ENCODE data around the gene KIAA0586. TPM values are rescaled to one million over a fixed set of nuclear protein-coding genes. Genes with fewer than 3 reads are reported as not detected.

The KIAA0586 gene
- polyA plus RNA-seq, 2 of the 4 experiments (the other 2 are of a cell fraction): 10.6 to 22.2 TPM

DNA sequence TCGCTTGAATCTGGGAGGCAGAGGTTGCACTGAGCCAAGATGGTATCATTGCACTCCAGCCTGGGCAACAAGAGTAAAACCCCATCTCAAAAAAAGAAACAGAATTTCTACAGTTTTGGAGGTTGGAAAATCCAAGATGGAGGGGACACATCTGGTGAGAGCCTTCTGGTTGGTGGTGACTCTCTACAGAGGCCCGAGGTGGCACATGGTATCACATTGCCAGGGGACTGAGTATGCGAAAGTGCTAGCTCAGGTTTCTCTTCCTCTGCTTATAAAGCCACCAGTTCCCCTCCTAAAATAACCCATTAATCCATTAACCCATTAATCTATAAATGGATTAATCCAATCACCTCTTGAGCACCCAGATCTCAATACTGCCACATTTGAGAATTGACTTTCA, 139.5 kb downstream of the KIAA0586 start:
- H3K4me1 ChIP-seq: no peaks in the 10 kb centered on the region
- no peak for DNase-seq (ENCODE audit: low read depth in 1 of 2, low spot score in 1 of 2)
- H3K4me3 ChIP-seq: no peak overlapping the region
- no peaks in the 10 kb centered on the region for H3K9me3 ChIP-seq
- no peak overlapping the region for H3K27ac ChIP-seq
- ChIA-PET POLR2A (no interaction called here), CTCF (no interaction called here)
- TF ChIP-seq GATA3 (IDR thresholded peaks at IDR 0.05; ENCODE audit: borderline replicate concordance) (no peak), CHD2 (IDR thresholded peaks at IDR 0.05; ENCODE audit: low read length, partially characterized antibody) (no peak)
- TF ChIP-seq, protein P1, sequence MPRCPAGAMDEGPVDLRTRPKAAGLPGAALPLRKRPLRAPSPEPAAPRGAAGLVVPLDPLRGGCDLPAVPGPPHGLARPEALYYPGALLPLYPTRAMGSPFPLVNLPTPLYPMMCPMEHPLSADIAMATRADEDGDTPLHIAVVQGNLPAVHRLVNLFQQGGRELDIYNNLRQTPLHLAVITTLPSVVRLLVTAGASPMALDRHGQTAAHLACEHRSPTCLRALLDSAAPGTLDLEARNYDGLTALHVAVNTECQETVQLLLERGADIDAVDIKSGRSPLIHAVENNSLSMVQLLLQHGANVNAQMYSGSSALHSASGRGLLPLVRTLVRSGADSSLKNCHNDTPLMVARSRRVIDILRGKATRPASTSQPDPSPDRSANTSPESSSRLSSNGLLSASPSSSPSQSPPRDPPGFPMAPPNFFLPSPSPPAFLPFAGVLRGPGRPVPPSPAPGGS (IDR thresholded peaks at IDR 0.05): no peak
- no peak for FAIRE-seq
- no peak overlapping the region for H3K4me2 ChIP-seq
- 73% methylated on average over 3 of the region's 3 CpGs for WGBS (ENCODE audit: missing lambda C conversion rate)
- no peak for ATAC-seq

DNA sequence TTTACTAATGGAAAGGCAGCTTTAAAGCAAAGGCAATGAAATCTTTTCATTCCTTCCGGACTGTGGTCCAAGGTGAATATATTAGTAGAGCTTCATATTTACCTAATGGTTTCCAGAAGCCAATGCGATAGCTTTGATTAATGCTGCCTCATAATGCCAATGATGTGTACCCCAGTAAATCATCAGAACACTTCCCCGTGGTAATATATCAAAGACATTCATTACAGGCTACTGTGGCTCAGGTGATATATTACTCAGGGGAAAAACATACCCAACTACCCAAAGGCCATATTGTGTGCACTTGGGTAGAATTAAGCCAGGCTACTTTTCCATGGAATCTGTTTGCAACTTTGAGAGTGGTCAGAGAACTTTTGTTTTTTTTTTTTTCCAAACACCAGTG, 140.8 kb downstream of the KIAA0586 start:
- FAIRE-seq: no peak
- no peak for DNase-seq (ENCODE audit: low read depth in 1 of 2, low spot score in 1 of 2)

DNA sequence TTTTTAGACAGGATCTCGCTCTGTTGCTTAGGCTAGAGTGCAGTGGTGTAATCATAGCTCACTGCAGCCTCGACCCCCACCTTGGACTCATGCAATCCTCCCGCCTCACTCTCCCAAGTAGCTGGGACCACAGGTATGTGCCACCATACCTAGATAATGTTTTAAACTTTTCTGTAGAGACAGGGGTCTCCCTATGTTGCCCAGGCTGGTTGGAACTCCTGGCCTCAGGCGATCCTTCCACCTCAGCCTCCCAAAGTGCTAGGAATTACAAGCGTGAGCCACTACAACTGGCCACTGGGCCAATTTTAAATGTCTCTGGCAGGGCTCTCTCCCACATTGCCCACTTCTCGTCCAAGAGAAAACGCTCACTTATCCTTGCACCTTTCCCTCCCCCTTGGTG, 143.7 kb downstream of the KIAA0586 start:
- WGBS (ENCODE audit: missing lambda C conversion rate): 81% methylated on average over 7 of the region's 7 CpGs
- DNase-seq (ENCODE audit: low read depth in 1 of 2, low spot score in 1 of 2) (no peak), ATAC-seq (no peak), FAIRE-seq (no peak)
- no peaks in the 10 kb centered on the region for H3K4me1 ChIP-seq
- H3K4me3 ChIP-seq: no peak overlapping the region
- ChIA-PET CTCF (interaction anchor here (1.5 kb wide), 1 partner anchor 70 kb away, joined by 4 read pairs; no protein-coding TSS in a partner anchor), POLR2A (no interaction called here)
- H3K9me3 ChIP-seq: no peaks in the 10 kb centered on the region
- no peak overlapping the region for H3K4me2 ChIP-seq
- TF ChIP-seq MAFK (IDR thresholded peaks at IDR 0.05; ENCODE audit: partially characterized antibody): no peak
- TF ChIP-seq HOXB5 (CRISPR knock-in tag; IDR thresholded peaks at IDR 0.05): no peak
- no peak for TF ChIP-seq EHF (CRISPR knock-in tag; IDR thresholded peaks at IDR 0.05)
- no peak for TF ChIP-seq HEYL (CRISPR knock-in tag; IDR thresholded peaks at IDR 0.05)
- H3K27ac ChIP-seq: no peak overlapping the region

More for the DNA sequence above, 140.8 kb downstream of the KIAA0586 start:
- WGBS (ENCODE audit: missing lambda C conversion rate): 78% methylated on average over 3 of the region's 3 CpGs
- Histone ChIP-seq H3K4me1 (no peaks in the 10 kb centered on the region), H3K4me3 (no peak overlapping the region), H3K9me3 (no peaks in the 10 kb centered on the region), H3K4me2 (no peak overlapping the region), H3K27ac (no peak overlapping the region)
- ChIA-PET CTCF (interaction anchor here (1.3 kb wide), 1 partner anchor 13 kb away, joined by 5 read pairs; no protein-coding TSS in a partner anchor), POLR2A (no interaction called here)
- no peak for ATAC-seq
- TF ChIP-seq HOXB5 (CRISPR knock-in tag; IDR thresholded peaks at IDR 0.05) (no peak), NFE2L2 (conservative IDR thresholded peaks at IDR 0.05; ENCODE audit: low read length) (no peak), CBX8 (IDR thresholded peaks at IDR 0.05) (no peak), PHF8 (IDR thresholded peaks at IDR 0.05; ENCODE audit: borderline replicate concordance, low read depth) (no peak), POLR2AphosphoS2 (conservative IDR thresholded peaks at IDR 0.05; ENCODE audit: low read length) (no peak), NR3C1 (IDR thresholded peaks at IDR 0.05) (no peak), TFCP2L1 (CRISPR knock-in tag; IDR thresholded peaks at IDR 0.05) (no peak), TP53 (CRISPR knock-in tag; IDR thresholded peaks at IDR 0.05) (no peak), ZFP36 (IDR thresholded peaks at IDR 0.05; ENCODE audit: borderline replicate concordance, partially characterized antibody) (no peak), KDM1A (IDR thresholded peaks at IDR 0.05; ENCODE audit: low read depth) (no peak)
- TF ChIP-seq, protein P2, sequence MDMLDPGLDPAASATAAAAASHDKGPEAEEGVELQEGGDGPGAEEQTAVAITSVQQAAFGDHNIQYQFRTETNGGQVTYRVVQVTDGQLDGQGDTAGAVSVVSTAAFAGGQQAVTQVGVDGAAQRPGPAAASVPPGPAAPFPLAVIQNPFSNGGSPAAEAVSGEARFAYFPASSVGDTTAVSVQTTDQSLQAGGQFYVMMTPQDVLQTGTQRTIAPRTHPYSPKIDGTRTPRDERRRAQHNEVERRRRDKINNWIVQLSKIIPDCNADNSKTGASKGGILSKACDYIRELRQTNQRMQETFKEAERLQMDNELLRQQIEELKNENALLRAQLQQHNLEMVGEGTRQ (IDR thresholded peaks at IDR 0.05): no peak

DNA sequence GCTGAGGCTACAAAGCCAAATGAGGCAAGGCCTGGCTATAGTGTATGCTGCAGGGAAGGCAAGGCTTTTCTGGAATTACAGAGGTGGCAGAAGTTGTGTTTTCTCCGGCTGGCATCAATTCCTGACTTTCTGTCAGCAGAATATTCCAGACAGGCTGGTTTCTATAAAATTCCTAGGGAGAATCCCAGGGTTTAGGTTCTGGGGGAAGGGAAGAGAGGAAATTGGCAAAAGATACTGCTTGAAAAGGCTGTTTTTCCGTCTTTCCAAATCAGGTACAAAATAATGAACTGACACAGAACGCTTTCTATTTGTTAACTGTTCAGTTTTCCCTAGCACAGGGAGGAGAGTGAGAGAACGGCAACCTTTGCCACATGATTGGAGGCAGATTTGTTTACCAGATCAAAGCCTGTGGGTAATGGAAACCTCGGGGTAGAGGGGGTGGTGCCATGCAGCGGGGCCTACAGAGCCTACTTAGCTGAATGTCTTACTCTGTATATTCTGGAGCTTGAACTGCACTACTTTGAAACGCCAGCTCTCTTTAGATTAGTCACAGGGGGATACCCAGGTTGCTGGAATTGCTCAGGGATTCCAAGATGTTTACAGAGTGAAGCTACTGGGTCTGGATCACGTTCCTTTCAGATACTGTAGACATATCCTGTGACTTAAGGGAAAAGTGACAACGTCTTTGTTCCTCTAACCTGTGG, 144.4 kb downstream of the KIAA0586 start:
- H3K4me2 ChIP-seq: no peak overlapping the region
- POLR2A ChIA-PET: no interaction called here
- FAIRE-seq: no peak

More for the DNA sequence above, 144.4 kb downstream of the KIAA0586 start:
- no peaks in the 10 kb centered on the region for H3K9me3 ChIP-seq
- WGBS (ENCODE audit: missing lambda C conversion rate): 44% methylated on average over 9 of the region's 9 CpGs
- H3K27ac ChIP-seq: no peak overlapping the region
- H3K4me1 ChIP-seq: no peaks in the 10 kb centered on the region
- no peak overlapping the region for H3K4me3 ChIP-seq
- TF ChIP-seq NFE2L2 (conservative IDR thresholded peaks at IDR 0.05; ENCODE audit: low read length): no peak
- no peak for TF ChIP-seq SREBF2 (IDR thresholded peaks at IDR 0.05)
- no peak for TF ChIP-seq NPAS2 (CRISPR knock-in tag; IDR thresholded peaks at IDR 0.05; ENCODE audit: borderline replicate concordance)
- TF ChIP-seq, protein P3, sequence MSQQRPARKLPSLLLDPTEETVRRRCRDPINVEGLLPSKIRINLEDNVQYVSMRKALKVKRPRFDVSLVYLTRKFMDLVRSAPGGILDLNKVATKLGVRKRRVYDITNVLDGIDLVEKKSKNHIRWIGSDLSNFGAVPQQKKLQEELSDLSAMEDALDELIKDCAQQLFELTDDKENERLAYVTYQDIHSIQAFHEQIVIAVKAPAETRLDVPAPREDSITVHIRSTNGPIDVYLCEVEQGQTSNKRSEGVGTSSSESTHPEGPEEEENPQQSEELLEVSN (IDR thresholded peaks at IDR 0.05; ENCODE audit: borderline replicate concordance, low read depth): no peak
- TF ChIP-seq CHD2 (IDR thresholded peaks at IDR 0.05; ENCODE audit: low read length, partially characterized antibody): no peak
- no peak for TF ChIP-seq RFX5 (IDR thresholded peaks at IDR 0.05)
- TF ChIP-seq KDM1A (IDR thresholded peaks at IDR 0.05; ENCODE audit: low read depth): no peak
- TF ChIP-seq KDM5A (IDR thresholded peaks at IDR 0.05): no peak
- TF ChIP-seq, protein P4, sequence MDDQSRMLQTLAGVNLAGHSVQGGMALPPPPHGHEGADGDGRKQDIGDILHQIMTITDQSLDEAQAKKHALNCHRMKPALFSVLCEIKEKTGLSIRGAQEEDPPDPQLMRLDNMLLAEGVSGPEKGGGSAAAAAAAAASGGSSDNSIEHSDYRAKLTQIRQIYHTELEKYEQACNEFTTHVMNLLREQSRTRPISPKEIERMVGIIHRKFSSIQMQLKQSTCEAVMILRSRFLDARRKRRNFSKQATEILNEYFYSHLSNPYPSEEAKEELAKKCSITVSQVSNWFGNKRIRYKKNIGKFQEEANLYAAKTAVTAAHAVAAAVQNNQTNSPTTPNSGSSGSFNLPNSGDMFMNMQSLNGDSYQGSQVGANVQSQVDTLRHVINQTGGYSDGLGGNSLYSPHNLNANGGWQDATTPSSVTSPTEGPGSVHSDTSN (IDR thresholded peaks at IDR 0.05): no peak
- TF ChIP-seq POLR2A (IDR thresholded peaks at IDR 0.05; ENCODE audit: low read length): no peak
- no peak for TF ChIP-seq CHD4 (IDR thresholded peaks at IDR 0.05; ENCODE audit: borderline replicate concordance)
- TF ChIP-seq, protein P5, sequence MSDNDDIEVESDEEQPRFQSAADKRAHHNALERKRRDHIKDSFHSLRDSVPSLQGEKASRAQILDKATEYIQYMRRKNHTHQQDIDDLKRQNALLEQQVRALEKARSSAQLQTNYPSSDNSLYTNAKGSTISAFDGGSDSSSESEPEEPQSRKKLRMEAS (IDR thresholded peaks at IDR 0.05): no peak
- TF ChIP-seq MYC (IDR thresholded peaks at IDR 0.05; ENCODE audit: borderline replicate concordance, low read length): no peak
- no peak for TF ChIP-seq RARB (CRISPR knock-in tag; IDR thresholded peaks at IDR 0.05)
- CTCF ChIA-PET: no interaction called here
- ATAC-seq (peak; percentile 54 to 77; a peak in 4 of 6 replicates), DNase-seq (ENCODE audit: low read depth in 1 of 2, low spot score in 1 of 2) (peak; percentile 11 to 13)

Data from A549 (cell line).